C1 segment of cervical spinal cord (tissue), 14 donors: Measurements from ENCODE around the gene NHEJ1.

Experiments used
- DNase-seq, 14 donors: peaks; one replicate each; lab custom pipeline; 2025; lab: John Stamatoyannopoulos, UW

The NHEJ1 gene

DNA sequence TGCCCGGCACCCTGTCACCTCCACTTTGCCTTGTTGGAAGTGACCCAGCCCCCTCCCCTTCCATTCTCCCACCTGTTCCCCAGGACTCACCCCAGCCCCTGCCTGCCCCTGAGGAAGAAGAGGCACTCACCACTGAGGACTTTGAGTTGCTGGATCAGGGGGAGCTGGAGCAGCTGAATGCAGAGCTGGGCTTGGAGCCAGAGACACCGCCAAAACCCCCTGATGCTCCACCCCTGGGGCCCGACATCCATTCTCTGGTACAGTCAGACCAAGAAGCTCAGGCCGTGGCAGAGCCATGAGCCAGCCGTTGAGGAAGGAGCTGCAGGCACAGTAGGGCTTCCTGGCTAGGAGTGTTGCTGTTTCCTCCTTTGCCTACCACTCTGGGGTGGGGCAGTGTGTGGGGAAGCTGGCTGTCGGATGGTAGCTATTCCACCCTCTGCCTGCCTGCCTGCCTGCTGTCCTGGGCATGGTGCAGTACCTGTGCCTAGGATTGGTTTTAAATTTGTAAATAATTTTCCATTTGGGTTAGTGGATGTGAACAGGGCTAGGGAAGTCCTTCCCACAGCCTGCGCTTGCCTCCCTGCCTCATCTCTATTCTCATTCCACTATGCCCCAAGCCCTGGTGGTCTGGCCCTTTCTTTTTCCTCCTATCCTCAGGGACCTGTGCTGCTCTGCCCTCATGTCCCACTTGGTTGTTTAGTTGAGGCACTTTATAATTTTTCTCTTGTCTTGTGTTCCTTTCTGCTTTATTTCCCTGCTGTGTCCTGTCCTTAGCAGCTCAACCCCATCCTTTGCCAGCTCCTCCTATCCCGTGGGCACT lies 21.9 kb upstream of the NHEJ1 start:
- DNase-seq = no peak

DNA sequence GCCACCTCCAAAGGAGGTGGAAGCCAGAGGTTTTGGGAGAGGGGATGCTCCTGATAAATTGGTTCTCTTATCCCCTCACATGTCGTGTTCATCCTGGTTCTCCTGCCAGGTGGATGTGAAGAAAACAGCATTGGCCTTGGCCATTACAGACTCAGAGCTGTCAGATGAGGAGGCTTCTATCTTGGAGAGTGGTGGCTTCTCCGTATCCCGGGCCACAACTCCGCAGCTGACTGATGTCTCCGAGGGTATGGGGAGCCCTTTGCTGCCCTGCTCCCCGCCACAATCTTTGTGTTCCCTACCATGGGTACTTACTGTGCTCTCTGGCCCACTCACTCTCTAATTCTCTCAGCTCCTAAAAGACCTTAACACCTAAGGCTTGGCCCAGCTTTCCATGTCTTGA lies 20.9 kb upstream of the NHEJ1 start:
- DNase-seq = no peak

DNA sequence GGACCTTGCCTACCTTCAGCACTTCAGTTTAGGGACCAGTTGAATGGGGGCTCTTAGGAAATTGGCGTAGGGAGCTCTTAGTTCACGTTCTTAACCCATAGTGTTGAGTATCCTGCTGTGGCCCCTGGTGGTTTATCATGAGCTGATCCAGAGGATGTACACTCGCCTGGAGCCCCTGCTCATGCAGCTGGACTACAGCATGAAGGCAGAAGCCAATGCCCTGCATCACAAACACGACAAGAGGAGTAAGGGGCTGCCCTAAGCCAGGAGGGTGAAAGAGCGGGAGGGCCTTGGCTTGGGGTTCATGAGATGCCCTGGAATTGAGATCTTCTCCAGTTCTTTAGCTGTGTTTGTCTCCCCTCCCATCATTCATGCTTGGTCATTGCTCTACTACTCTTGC lies 20.3 kb upstream of the NHEJ1 start:
- DNase-seq = no peak

DNA sequence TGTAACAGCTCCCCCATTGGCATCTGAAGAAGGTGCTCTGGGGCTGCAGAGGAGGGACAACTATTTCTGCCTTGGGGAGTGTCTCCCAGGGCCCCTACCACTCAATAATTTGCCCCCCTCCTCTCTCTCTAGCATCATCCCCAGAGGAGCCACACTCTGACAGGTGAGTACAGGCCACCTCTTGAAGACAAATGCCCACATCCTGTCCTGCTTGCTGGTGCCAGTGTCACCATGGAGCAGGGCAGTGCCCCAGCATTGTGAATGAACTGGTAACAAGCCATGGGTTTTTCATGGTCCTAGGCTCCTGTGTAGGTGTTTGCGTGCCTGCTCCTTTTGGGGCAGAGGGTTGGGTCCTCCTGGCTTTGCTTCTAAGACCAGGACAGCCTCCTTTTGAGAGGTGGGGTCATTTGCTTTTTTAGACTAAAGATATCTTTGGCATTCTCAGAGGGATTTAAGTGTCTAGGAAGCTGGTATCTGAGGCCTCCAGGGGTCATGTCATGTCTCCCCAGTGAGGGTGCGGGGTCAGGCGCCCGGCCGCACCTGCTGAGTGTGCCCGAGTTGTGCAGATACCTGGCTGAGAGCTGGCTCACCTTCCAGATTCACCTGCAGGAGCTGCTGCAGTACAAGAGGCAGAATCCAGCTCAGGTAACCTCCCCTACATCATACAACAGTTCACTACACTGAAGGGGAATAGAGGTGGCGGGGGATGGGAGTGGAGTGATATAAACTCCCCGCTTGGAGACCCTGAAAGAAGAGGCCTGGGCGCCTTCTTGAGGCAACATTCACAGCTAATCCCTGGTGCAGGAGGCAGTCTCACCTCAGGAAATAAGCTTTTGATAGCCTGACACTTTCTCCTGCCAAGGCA lies 19.2 kb upstream of the NHEJ1 start:
- DNase-seq = no peak

DNA sequence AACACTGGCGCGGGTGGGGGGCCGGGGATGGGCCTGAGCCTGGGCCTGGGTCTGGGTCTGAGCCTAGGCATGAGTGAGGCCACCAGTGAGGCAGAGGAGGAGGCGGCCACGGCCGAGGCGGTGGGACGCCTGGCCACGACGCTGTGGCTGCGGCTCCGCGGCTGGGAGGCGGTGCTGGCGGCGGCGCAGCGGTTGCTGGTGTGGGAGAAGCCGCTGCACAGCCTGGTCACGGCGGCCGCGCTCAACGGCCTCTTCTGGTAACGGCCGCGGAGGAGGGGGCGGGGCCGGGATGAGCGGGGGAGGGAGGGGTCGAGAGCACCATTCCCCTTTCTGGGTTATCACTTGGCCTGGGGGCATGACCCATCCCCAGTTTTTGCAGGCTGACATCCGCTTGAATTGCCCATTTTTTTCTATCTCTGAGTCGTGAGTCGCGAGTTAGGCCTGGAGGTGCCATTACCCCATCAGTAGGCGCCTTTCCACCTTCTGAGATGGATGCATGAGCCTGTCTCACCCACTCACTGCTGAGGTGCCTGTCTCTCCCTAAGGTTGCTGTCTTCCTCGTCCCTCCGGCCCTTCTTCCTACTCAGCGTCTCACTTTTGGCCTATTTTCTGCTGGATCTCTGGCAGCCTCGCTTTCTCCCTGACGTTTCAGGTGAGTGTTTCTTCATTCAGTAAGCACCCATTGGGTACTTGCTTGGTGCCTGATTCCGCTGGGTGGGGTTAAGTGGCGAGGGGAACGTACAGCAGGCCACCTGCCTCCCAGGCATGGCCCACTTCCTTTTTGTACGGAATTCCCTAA lies 18.0 kb upstream of the NHEJ1 start:
- peak in 5 of 14 donors; percentile 58 to 74 (median 66) for DNase-seq

DNA sequence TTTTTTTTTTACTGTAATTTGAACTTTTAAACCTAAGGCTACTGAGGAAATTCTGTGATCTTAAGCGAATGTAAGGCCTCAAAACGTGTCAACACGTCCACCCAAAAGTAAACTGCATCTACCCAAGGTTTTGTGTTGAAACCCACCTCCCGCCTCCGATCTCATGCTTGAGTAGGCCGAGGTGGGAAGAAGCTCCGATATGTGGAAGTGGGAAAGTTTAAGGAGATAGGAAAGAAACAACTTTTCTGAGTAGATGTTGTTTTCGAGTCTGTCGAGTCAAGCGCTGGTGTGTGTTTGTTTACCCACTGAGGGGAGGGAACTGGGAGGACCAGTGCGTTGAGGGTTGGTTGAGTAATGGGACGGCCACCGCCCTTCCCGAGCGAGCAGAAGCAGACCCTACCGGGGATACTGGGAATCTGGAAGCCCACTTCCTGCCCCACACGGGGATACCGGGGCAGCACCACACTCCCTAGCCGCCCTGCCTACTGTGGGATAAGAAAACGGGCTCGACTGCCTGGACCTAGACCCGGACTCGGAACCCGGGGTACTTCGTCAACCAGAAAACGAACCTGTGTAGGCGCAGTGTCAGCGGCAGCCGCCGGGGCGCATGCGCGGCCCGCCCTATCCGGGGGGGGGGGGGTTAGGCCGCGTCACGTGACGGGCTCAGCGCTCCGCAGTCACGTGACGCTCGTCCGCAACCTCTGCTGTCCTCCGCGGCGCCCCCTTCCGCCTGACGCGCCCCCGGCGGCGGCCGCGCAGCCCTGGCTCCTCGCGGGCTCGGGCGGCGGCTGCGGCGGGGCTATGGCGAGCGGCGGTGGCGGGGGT lies 17.1 kb upstream of the NHEJ1 start, which contains the start of gene RETREG2:
RETREG2 (plus strand) TSS at position 724 of the 825 bp plus-strand sequence; CDS start at position 802, 78 bp downstream.
- DNase-seq = peak; percentile 47 to 93 (median 86)

DNA sequence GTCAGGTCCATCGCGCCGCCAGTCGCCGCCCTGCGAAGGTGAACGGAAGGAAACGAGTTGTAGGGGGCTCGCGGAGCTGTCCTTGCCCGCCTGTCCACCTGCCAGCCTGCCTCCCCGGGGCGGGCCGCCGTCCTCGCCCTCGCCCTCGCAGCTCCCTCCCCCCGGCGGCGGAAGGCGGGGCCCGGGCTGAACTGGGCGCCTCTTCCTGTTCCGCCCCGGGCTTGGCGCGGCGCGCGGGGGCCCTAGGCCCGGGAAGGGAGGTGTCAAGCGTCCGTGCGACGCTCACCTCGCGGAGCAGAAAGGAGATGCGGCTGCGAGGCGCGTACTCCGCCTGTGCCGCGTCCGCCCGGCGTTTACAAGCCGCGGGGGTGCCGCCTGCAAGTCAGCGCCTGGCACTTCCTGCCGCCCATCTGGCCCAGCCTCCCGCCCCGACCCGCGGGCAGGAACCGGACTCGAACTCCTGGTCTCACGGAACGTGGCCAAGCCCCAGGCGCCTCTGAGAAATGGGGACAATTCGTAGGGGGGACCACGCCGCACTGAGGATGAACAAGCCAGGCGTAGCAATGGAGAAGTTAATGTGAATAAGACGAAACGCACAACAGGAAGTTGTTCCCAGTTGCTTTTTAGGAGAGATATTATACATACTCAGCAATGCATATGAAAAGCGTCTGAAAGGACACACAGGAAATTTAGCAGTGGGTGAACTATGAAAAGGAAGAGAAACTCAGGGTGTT lies 16.4 kb upstream of the NHEJ1 start, which contains the start of gene CNPPD1:
CNPPD1 (minus strand) TSS at position 108 of the 734 bp plus-strand sequence; CDS start at position 11, 97 bp downstream.
- DNase-seq = peak; percentile 27 to 91 (median 82)

DNA sequence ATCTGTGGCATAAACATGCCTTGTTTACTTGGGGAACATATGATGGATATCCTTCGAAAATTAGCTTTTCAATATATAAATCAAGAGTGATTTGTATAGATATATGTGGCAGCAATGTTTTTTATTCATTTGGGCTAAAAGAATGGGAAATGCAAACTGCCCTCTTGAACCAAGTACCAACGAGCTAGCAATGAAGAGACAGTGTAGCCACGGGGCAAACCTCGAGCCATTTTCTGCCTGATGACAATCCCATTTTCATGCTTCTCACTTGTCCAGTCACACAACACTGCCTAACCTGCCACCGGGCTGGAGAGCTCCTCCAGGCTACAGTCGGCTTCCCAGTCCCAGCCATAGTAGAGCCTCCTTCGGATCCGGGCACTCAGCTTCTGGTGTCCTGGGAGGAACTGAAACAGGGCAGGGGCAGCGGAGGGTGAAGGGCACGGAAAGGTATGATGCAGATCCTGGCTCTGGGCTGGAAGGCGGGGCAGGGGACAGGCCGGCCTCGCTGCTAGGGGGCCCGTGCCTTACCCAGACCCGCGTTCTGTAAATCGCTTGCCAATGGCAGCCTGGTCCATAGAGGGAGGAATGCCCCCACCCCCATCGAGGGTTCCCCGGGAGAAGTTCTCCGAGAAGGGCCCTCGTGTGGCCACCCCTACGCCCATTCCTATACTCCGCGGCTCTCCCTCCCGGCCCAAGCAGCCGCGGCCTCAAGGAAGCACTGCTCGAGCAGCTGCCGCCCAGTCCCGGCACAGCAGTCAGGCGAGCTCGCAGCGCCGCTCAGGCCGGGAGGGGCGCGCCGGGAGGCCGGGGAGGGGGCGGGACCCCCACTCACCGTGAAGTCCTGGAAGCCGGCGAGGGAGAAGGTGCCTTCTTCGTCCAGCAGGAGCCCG lies 15.6 kb upstream of the NHEJ1 start:
- peak in 10 of 14 donors; percentile 54 to 80 (median 72) for DNase-seq

DNA sequence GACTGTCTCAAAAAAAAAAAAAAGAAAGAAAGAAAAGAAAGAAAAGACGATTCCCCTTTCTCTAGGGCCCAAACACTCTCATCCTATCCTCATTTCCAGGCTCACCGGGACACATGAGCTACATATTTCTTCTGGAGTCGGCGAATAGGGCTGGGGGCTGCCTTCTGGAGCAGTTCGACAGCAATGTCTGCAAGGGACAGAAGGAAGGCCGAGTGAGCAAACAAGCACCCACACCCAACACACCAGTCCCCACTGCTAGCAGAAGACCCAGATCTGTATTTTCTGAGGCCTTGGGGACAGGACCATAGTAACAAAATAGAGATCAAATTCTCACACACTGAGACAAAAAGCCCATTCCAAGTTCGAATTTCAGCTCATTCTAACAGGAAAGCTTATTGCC lies 14.9 kb upstream of the NHEJ1 start:
- DNase-seq = no peak

DNA sequence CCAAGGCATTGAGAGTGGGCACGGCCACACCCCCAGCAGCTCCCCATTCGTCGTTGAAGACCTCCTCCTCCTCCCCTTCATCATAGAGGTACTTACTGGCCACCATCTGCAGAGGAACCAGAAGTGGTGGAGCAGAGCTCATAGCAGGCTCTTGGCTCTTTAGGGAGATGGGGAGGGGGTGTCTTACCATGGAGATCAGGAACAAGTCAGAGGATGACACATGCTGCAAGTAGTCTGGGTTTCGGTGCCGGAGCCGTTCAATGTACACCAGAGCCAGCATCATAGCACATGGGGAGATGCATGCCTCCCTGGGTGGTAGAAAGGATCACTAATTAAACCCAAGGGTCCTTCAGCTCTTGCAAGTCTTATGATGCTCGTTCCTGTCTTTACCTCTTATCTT lies 14.2 kb upstream of the NHEJ1 start:
- DNase-seq = no peak

DNA sequence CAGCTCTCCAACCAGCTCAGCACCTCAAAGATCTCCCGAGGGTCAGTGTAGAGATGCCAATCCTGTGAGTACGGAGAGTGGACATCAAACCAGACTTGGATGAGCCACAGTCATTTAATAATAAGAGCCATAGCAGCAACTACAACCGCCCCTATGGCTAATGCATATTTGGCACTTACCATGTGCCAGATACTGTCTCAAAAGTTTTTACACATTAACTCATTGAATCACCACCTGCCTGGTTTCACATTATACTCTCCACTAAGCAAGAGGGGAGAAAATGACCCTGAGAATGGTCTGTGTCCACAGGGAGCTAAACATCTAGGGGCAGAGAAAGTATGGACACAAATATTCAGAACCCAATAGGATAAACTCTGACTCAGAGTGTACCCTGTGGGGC lies 13.5 kb upstream of the NHEJ1 start:
- DNase-seq = no peak

DNA sequence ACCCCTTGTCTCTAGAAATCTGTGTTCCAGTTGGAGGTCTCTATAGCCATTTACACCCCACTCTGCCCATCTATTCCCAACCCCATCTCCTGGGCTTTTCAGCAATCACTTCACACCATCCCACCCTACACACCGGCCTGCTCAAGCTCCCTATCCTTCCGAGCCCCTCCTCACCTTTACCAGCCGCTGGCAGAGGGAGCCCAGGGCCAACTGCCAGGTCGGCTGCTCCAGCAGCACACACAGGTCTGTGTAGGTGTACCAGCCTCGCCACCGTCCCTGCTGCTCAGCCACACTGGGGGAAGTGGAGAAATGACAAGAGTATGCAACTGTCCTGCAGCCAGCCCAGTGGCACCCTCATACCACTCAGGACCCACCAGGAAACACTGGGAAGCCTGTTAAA lies 12.6 kb upstream of the NHEJ1 start:
- no peak for DNase-seq

DNA sequence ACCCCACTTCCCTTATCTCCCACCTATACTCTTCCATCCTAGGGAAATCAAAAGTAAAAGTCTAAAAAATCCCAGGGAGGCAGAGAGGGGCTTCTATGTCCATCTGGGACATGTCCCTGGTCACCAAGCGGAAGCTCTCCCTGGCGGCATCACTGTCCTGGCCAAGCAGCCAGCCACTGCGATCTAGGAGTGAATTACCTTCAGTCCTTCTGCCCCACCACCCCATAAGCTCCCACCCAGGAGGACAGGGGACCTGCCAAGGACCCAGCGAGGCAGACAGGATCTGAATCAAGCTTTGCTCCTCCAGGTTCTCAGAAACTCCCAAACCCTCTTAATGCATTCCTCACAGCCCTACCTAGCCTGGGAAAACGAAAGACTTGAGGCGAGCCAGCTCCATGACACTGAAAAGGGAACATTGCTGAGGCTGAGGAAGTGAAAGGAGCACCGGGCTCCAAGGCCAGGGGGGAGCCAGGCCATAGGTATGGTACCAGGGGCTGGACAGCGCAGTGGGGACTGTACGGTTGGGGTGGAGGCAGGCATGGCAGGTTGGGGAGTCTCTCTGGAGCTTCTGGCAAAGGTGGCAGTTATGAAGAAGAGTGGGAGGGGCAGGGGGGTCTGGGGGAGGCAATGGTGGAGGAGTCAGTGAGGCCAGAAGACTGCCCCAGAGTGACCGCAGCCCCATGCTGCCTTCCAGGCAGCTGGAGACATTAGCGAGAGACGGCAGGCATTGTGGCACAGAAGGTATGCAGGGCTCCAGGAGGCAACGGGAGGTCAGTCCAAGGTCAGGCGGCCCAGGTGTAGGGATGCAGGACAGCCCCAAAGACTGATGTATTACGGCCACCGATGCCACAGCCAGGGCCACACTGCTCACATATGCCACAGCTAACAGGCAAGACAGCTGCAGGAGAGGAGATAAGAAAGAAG lies 11.9 kb upstream of the NHEJ1 start:
- no peak for DNase-seq

DNA sequence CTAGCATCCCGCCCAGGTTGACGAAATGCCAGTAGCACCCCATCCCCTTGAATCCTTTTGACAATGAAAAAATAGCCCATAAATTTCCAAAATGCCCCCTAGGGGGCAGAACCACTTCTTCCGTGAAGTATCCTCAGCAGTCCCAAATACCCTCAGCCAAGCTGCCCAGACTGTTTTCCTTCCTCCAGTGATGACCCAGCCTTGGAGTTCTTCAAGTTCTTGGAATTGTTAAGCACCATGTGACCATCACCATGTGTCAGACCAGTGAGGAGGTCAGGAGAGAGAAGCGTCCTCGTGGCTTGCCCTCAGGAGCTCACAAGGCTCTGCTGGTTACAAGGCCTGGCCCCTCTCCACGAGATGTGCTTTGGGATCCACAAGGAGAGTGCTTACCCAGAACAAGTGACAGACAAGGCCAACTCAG lies 10.6 kb upstream of the NHEJ1 start:
- DNase-seq = peak in 9 of 14 donors; percentile 17 to 36 (median 23)

DNA sequence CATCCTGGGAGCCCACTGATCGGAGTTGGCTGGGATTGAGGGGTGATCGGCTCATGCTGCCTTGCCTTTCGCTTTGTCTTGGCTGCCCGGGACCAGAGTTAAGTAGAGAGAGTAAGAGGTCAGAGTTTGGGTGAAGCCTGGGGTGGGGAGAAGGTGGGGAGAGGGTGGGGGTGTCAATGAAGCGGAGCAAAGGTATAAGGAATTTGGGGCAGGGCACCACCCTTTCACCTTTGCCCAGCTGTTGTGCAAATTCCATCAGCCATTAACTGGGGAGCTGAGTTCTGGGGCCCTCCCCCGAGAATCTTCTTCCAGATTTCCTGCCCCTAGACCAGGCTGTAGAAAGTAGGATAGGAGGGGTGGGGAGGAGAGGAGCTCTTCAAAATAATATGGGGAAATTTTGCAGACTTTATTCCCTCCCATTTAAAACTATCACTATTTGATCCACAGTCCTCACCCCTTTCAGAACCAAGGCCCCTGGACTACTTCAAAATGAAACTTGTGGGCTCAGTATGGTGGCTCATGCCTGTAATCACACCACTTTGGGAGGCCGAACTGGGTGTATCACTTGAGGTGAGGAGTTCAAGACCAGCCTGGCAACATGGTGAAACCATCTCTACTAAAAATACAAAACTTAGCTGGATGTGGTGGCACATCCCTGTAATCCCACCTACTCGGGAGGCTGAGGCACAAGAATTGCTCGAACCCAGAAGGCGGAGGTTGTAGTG lies 9.5 kb upstream of the NHEJ1 start, which contains the start of gene SLC23A3:
SLC23A3 (minus strand) TSS at position 100 of the 725 bp plus-strand sequence; CDS start at position 55, 45 bp downstream.
- no peak for DNase-seq

DNA sequence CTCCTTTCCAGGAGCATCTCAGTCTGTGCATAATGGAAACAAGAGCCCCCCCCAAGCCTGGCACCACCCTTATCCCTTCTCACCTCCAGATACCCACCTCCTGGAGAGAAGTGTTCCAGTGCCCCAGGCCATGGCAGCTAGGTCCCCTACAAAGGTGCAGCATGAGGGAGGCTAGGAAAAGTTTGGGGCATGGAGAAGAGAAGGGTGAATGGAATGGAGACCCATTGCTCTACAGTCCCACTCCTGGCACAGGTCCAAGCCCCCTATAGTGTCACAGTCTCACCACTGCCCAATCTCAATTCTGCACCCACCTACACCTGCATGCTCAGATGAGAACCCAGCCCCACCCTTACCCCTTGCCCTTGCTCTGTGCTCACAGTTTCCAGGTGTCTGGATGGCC lies 8.3 kb upstream of the NHEJ1 start:
- no peak for DNase-seq

DNA sequence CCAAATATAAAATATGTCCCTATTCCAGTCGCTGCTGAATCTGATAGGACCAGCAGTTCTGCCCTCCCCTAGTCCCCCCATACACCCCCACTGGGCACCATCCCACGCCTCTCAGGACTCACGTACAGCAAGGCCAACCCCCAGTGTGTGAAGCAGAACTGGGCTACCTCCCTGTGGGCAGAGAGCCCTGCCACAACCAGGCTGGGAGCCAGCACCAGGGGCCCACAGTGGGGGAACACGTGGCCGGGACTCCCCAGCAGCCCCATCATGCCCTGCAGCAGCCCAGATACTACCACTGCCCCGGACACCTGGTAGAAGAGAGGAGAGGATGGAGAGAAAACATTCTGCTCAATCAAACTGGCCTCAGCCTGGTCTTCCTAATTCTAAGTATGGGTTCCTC lies 7.9 kb upstream of the NHEJ1 start:
- DNase-seq = no peak
